GM18502 (cell line): ENCODE data around the gene CYBC1.
"Not testable (repeated sequence)": the region's sequence is repeated elsewhere in the genome, so short reads cannot be mapped to it uniquely, and the experiment has no call there.

Experiments used
- ATAC-seq: cut with Tn5 transposase; IDR thresholded peaks from one replicate; pipeline ENCODE4 v1.9.1; 2021; ENCODE audit warnings: mild to moderate bottlenecking; ENCODE audit not compliant: unreplicated experiment, poor library complexity

CYBC1 gene

DNA sequence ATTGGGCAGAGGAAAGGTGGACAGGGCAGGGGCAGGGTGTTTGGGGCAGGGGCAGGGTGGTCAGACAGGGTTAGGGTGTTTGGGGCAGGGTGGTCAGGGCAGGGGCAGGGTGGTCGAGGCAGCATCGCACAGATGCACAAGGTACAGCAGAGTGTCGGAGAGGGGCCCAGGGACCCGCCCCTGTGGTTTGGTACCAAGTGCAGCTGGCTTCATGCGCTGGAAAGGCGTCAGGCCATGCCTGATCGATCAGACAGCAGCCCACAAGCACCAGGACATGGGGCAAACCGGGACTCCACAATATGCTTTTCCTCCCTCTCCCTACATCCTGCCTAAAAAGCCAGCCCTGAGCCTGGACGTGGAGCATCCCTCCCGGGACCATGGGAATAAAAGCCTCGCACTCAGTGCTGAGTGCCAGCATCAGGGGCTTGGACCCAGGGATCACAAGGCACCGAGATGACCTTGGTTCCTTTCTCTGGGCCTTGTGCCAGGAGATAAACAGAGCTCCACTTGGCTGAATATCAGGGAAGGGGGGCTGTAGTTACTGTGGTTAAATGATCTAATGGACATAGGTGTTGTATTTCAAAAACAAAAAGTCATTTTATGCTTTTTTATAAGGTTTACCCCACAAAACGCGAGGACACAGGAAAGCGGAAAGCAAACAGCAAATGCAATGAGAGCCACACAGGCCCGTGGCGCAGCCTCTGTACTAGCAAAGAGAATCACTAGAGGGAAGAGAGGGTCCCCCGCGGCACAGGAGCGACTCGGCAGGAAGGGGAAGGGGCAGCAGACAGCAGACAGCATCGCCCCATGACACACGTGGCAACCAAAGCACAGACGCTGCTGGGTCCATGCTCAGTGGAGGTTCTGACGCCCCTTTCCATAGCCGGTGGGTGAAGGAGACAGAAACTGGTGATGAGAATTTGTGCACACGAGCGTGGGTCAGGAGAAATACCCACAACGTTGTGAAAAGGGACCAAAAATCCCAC lies 37.7 kb downstream of the CYBC1 start:
- ATAC-seq: no peak

DNA sequence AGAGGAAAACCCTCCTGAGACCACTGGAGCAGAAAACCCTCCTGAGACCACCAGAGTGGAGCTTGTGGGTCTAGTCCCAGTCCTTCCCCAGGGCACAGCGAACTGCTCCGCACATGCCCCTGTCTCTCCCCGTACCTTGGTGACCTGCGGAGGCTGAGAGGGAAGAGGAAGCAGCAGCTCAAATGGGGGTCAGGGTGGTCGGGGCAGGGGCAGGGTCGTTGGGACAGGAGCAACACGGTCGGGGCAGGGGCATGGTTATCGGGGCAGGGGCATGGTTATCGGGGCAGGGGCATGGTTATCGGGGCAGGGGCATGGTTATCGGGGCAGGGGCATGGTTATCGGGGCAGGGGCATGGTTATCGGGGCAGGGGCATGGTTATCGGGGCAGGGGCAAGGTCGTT lies 38.5 kb downstream of the CYBC1 start:
- ATAC-seq: not testable (repeated sequence)

DNA sequence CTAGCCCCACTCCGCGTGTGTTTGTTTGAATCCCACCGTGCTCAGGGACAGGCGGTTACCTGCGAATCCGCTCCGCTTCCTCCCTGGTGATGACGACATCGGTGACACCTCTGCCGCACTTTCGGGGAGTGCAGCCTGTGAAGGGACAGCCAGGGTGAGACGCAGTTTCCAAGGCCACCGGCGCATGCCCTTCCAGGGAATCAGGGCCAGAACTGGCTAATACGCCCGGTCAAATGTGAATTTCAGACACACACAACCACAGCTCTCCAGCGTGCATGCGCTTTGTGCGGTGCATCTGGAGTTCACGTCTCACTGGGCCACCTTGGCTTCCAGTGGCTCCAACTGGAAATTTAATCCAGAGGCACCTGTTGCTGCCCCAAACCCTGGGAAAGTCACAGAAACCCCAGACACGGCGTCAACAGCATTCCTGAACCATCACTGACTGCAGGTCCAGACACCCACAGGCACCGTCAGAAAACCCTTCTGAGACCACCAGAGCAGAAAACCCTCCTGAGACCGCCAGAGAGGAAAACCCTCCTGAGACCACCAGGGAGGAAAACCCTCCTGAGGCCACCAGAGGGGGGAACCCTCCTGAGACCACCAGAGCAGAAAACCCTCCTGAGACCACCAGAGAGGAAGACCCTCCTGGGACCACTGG lies 39.0 kb downstream of the CYBC1 start:
- no peak for ATAC-seq

DNA sequence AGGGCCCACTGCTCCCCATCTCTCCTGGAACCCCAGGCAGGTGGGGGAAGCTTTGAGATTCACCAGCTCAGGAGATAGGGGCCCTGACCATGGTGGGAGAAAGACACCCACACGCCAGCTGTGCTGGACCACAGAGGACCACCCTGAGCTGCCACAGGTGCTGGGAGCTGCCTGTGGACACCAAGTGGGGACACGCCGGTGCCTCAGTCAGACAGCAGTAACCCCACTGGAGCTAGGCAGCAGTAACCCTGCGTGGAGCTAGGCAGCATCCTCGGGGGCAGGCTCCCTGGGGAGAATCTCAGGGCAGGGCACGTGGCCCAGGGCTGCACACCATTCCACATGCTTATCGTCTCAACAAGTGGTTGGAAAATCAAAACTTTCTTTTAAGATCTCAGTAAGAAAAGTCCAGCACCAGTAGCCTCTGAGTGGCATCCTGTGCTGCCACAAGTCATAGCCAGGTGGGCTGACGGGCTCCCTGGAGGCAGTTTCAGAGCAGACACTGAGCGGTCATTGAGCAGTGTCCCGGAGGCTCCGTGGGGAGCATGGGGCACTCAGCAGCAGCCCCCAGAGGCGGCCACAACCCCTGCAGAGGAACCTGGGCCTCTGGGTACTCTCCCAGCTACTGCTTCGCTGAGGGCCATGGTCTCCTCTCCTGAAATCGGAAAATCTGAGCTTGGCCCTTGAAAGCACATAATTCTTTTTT lies 40.4 kb downstream of the CYBC1 start:
- no peak for ATAC-seq

DNA sequence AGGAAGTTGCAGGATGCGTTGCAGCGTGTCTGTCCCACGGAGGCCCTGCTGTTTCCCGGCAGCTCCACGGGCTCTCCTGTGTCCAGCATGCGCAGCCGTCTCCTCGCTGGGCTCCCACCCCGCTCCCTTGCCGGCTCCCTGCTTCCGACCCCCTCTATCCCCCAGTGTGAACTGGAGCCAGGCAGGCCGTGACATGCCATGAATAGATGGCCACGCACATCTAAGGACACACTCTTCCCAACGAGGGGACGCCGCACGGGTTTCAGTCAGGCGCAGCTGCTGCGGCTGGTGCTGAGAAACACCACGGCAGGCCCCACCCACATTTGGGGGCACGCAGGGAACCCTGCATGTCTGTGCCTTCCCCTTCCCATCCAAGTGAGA lies 41.6 kb downstream of the CYBC1 start:
- ATAC-seq: no peak

DNA sequence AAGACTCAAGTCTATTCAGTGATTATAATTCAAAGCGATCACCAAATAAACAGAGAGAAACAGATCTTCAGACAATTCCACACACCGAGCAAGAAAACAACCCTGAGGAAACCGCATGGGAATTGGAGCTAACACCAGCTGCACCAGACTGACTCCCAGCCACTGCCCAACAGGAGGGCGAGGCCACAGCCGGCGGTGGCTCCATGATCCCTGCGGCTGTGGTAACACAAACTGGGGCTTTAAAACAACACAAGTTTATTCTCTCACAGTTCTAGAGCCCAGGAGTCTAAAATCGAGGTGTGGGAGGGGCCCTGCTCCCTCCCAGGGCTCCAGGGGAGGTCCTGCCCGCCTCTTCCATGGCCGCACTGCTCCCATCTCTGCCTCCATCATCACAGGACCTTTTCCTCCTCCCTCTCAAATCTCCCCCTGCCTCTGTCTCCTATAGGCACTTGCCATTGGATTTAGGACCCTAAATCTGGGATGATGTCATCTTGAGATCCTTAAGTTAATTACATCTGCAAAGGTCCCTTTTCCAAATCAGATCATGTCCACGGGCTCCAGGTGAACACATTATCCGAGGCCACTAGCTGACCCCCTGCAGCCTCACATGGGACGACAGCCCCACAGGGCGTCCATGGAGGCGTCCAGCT lies 42.1 kb downstream of the CYBC1 start:
- ATAC-seq: no peak

DNA sequence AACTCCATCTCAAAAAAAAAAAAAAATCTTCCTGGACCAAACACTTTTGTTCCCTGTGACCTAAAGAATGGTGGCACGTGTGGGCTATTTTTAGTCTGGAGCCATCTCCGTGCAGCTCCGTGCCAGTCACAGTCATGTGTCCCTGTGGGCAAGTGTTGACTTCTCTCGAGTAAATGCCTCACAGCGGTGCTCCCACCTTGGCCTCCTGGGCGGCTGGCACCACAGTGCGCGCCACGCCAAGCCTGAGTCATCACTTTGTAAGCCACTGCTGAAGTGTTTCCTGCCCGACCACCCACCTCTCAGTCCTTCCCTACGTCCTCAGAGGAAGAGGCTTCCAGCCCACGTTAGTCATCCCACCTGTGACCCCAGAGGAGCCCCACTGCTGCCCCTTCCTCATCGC lies 43.3 kb downstream of the CYBC1 start:
- ATAC-seq: no peak

DNA sequence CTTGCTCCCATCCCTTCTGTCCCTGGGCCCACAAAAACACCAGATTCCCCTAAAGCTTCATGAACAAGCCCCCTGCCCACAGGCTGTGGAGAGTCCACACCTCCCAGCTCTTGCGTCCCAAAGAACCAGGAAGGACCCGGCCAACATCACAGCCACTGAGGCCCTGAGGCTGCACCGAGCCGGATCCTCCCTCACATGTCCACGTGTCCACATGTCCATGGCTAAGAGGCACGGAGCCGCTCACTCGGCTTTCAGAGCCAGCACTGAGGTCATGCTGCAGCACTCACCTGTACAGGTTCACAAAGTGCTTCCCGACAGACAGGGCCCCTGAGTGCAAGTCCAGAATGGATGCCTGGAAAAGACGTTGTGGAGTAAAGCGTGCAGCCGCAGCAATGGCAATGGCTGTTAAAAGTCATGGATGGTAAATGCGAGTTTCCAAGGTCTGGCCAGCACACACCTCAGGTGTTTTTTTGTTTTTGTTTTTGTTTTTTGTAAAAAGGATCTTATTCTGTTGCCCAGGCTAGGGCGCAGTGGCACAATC lies 44.4 kb downstream of the CYBC1 start:
- ATAC-seq: no peak

DNA sequence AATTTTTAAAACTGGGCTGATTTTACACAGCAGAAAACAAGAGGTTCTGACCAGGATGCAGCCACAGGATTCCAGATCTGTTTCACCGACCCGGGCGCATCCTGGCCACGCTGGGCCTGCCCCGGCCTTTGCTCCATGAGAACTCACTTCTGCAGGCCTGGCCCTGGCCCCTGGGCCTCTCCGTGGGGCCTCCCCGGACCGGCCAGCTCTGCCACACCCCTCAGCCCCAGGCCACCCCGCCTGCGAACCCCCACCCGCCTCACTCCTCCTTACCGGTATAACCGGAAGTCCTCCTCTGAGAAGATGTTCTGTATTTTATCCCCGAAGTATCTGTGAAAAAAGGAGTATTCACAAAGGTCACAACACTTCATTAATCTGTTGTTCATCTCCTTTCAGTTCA lies 45.5 kb downstream of the CYBC1 start:
- no peak for ATAC-seq

DNA sequence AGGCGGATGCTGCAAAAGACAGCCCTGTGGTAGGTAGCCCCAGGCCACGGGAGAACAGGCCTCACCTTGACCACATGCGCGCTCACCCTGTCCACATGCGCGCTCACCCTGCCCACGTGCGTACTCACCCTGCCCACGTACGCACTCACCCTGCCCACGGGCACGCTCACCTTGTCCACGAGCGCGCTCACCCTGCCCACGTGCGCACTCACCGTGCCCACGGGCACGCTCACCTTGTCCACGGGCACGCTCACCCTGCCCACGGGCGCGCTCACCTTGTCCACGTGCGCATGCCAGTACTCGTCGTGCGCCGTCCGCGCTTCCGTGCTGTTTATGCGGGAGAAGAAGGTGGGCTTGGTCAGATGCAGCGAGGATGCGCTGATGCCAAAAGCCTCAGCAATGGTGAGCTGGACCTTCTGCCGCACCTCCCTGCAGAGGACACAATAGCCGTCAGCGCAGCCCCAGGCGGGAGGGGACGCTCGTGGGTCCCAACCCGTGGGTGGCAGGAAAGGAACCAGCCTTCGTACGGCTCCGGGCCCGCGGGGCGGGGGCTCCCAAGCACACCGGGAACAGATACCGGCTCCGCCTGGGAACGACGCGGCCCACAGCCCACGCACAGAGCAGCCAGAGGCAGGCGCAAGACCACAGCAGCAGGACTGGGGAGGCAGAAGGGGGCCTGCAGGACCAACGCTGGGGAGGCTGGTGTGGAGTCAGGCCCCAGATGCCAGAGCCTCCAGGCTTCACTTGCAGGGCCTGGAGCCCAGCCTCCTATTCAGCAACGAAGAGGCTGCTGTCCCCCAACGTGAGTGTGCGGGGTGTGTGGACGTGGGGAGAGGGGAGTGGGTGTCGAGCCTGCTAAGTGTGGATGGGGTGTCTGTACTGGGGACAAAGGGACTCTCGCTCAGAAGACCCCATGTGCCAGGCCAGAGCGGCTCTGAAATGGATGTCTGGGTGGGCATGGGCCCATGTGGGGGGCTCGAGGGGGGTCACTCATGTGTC lies 46.6 kb downstream of the CYBC1 start:
- no peak for ATAC-seq

DNA sequence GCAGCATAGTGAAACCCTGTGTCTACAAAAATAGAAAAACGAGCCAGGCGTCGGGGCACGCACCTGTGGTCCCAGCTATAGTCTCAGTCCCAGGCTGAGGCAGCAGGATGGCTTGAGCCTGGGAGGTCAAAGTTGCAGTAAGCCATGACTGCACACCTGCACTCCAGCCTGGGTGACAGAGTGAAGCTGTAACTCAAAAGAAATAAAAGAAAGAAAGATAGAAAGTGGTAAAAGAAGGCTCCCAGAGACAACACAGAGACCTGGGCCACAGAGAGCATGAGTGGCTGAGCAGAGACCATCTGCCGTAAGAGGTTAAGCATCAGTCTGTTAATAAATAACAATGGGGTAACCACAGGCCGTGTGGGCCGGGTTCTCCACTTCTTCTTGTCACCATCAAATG lies 47.7 kb downstream of the CYBC1 start:
- ATAC-seq: no peak

DNA sequence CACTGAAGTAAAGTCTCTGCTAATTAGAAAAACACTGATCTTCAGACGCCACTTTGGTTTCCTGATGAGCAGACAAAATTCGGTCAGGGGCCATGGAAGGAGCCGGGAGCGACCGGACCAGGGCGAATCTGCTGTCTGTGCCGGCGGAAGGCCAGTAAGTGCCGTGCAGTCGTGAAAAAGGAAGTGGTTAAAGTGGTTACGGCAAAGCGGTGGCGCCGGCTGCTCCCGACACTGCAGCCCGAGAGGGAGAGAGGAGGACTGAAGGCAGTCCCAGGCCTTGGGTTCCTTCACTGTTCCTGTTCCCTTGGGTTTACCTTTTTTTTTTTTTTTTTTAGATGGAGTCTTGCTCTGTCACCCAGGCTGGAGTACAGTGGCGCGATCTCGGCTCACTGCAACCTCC lies 49.7 kb downstream of the CYBC1 start:
- no peak for ATAC-seq

DNA sequence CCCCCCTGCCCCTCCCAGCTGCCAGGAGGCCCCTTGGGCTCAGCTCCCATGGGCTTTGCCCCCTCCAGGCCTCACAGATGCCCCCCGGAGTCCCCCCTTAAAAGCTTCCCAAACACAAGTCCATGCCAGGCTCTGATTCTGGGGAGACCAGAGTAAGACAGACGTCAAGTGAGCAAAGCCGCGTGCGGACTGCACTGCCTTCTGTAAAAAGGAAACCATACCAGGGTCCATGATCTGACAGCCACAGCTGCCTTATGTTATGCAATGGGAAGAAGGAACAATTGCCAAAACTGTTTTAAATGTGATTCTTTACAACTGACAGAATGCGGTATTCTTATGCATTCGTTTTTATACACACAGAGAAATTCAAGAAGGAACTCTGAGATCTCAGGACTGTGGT lies 50.3 kb downstream of the CYBC1 start:
- no peak for ATAC-seq

DNA sequence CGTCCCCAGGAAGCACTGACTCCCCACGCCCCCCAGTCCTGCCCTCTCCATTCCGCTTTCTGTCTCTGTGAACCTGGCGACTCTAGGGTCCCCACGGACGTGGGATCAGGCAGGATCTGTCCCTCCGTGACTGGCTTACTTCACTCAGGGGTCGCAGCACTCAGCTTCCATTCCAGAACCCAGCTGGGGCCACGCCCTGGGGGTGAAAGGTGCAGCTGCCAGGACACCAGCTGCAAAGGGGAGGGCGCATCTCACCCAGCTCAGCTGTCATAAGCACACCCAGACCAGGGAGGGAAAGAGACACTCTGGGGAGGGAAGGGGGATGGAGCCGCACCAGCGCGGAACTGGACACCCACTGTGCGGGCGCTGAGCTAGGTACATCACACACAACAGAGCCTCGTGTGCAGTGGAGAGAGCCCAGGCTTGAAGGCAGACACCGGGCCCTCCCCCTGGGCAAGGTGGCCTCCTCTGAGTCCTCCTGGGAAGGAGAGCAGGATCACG lies 50.9 kb downstream of the CYBC1 start:
- ATAC-seq: no peak

DNA sequence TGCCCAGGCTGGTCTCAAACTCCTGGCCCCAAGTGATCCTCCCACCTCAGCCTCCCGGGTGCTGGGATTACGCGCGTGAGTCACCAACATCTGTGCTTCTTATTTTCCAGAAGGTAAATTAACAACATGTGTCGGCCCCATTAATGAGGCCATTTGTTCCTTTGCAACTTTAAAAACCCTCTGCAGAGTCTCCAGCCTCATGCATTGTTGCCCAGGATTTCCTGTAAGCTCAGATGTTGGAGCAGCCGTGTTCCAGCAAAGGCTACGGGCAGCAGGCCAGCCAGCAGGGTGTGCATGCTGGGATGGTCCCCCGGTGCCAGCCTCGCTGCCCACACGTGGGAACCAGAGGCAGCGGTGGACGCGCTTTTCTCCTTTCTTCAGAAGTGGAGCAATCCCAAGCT lies 51.5 kb downstream of the CYBC1 start:
- no peak for ATAC-seq

DNA sequence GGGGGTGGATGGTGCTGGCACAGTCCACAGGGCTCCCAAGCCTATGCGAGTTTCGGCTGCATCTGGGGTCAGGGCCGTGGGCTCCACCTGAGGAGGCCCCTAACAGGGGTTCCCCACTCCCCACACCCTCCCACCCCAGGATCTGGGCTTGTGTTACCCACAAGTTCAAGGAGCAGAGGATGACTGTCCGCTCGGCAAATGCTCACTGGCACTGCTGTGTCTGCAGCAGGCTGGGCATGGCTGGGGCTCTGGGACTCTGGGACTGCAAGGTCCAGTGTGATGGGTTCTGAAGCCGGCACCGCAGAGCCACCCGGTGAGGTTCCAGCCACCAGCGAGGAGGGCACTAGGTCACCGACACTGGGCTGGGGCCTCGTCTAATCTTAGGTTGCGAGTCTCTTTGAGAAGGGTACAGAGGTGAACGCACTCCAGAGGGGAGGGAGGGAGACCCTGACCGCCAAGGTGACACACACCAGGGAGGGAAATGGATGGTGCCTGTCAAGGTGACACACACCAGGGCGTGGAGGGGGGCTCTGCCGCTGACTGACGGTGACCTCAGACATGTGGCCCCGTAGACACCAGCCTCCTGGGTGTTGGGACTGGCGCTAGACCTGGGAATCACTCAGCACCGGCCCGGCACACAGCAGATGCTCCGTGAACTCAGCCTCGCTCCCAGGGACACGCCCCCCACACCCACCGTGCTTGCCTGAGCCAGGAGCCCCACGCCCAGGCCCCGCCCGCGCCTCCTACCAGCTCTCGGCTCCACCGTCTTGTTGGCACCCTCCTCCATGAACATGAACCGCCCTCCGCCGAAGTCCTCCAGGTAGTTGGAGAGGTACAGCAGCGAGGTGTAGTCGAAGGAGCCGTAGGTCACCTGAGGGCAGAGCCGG lies 52.9 kb downstream of the CYBC1 start:
- no peak for ATAC-seq

DNA sequence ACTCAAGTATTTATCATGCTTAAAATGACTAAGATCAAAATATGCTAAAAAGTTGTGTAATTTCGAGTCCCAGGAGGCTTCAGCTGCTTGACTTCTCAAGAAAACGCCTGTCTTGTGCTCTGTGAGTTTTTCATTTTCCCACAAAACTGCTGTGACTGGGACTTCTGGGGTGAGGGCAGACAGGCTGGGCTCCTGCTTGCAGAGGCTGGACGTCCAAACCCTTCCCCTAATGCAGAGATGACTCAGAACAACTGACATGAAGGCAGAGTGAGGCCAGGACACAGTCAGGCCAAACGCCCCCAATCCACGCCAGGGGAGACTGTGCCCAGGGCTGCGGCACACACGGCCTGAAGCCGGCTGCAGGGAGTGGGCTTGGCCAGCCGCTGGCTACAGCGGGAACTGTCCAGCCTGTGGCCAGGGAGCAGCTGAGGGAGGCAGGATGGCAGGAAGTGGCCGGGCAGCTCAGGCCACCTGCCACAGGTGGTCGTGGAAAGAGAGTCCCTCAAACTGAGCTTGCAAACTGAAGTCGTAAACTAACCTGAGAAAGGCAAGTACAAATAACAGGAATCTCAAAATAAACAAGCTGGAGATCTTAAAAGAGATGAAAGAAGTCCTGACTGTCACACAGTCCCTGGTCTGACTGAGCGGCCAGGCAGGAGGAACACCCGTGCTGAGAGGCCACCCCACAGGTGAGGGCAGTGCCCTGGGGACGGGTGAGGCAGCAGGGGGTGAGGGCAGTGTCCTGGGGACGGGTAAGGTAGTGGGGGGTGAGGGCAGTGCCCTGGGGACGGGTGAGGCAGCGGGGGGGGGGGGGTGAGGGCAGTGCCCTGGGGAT lies 53.7 kb downstream of the CYBC1 start:
- no peak for ATAC-seq
